ENCODE measurements around the gene GAK.

- TF ChIP-seq POLR2A (IDR thresholded peaks at IDR 0.05) = no peak
- TF ChIP-seq CTCF (IDR thresholded peaks at IDR 0.05) = no peak
- TF ChIP-seq POLR2AphosphoS5 (IDR thresholded peaks at IDR 0.05) = no peak
- TF ChIP-seq EP300 (IDR thresholded peaks at IDR 0.05) = no peak
These were observed 54.6 kb downstream of the GAK start for GRCh38 chr4:877502-877901.
